ENCODE results near the gene VPS41. TPM values are rescaled to one million over a fixed set of nuclear protein-coding genes. Genes with fewer than 3 reads are reported as not detected.
A peak's percentile ranks its signal among the peaks of the same experiment; 100 is the strongest.

Gene VPS41
- total RNA-seq (10 to 100 TPM; 10.9 to 55.8 (median 45.9) TPM), polyA plus RNA-seq (10 to 100 TPM in 1 of 2 donors, 1 to 10 TPM in 1; 6.0 to 13.1 TPM)
- long read RNA-seq, donor 1, full-length matches to known transcripts = 46 of 55 reads
- long read RNA-seq, donor 1, partial matches to known transcripts = 4 of 55 reads
- long read RNA-seq, donor 1, other reads (novel, unspliced or antisense) = 5 of 55 reads
- long read RNA-seq, donor 2, full-length matches to known transcripts = 117 of 154 reads
- long read RNA-seq, donor 2, partial matches to known transcripts = 22 of 154 reads
- long read RNA-seq, donor 2, other reads (novel, unspliced or antisense) = 15 of 154 reads
- long read RNA-seq, donor 3, full-length matches to known transcripts = 45 of 52 reads
- long read RNA-seq, donor 3, partial matches to known transcripts = 0 of 52 reads
- long read RNA-seq, donor 3, other reads (novel, unspliced or antisense) = 7 of 52 reads

- DNase-seq (peak; percentile 75 to 81 (median 77)), ATAC-seq (peak; percentile 87 to 98 (median 98))
- H3K36me3 ChIP-seq = no peaks in the 10 kb centered on the region
- peaks cover 0 to 20% (median 3%) of the 10 kb centered on the region in 12 donors for H3K4me1 ChIP-seq
- no peaks in the 10 kb centered on the region for H3K27me3 ChIP-seq
- H3K4me3 ChIP-seq = peak within 1 kb of the TSS; percentile 68 to 98 (median 74)
- no peaks in the 10 kb centered on the region for H3K9me3 ChIP-seq
- H3K27ac ChIP-seq = peak within 1 kb of the TSS in 5 of 12 donors; percentile 22 to 55 (median 54)
- TF ChIP-seq CTCF (IDR thresholded peaks at IDR 0.05) (no peak), POLR2A (IDR thresholded peaks at IDR 0.05) (no peak)
- intact Hi-C loops (cut with DNase I) = no loop called here
- 0% methylated on average over 20 of the region's 20 CpGs for WGBS, 4 donors
Measured at GRCh38 chr7:38908759-38909335, at the start of gene VPS41. Gene VPS41 (minus strand): TSS chr7:38909191. CDS start chr7:38909174, 17 bp downstream.

GRCh38 chr7:38955892-38956291 lies 46.9 kb upstream of the VPS41 start:
- intact Hi-C loops (cut with DNase I) = no loop called here
- Histone ChIP-seq H3K27me3 (peaks cover 0 to 10% (median 0%) of the 10 kb centered on the region in 9 donors), H3K9me3 (no peaks in the 10 kb centered on the region), H3K4me3 (no peak overlapping the region), H3K27ac (no peak overlapping the region), H3K36me3 (no peaks in the 10 kb centered on the region), H3K4me1 (no peaks in the 10 kb centered on the region)
- TF ChIP-seq POLR2A (IDR thresholded peaks at IDR 0.05) (no peak), CTCF (IDR thresholded peaks at IDR 0.05) (no peak)
- WGBS, 4 donors = 75 to 98% (median 80%) methylated on average over 5 of the region's 5 CpGs
- DNase-seq (no peak), ATAC-seq (no peak)

- Histone ChIP-seq H3K9me3 (no peaks in the 10 kb centered on the region), H3K27me3 (peaks cover 0 to 10% (median 0%) of the 10 kb centered on the region in 9 donors), H3K4me3 (no peak overlapping the region), H3K4me1 (peaks cover 0 to 7% (median 0%) of the 10 kb centered on the region in 12 donors), H3K36me3 (no peaks in the 10 kb centered on the region), H3K27ac (no peak overlapping the region)
- no peak for TF ChIP-seq CTCF (IDR thresholded peaks at IDR 0.05)
- intact Hi-C loops (cut with DNase I) = no loop called here
- DNase-seq (no peak), ATAC-seq (no peak)
- WGBS, 4 donors = 78 to 81% (median 79%) methylated on average over 4 of the region's 4 CpGs
Measured at GRCh38 chr7:38953971-38954370, 45.0 kb upstream of the VPS41 start.

GRCh38 chr7:38953227-38953626 lies 44.2 kb upstream of the VPS41 start:
- no peak for TF ChIP-seq POLR2A (IDR thresholded peaks at IDR 0.05)
- TF ChIP-seq CTCF (IDR thresholded peaks at IDR 0.05) = no peak
- H3K27me3 ChIP-seq = peaks cover 0 to 10% (median 0%) of the 10 kb centered on the region in 9 donors
- ATAC-seq (no peak), DNase-seq (no peak)
- 87 to 100% (median 98%) methylated on average over 1 of the region's 1 CpG for WGBS, 4 donors
- no peaks in the 10 kb centered on the region for H3K36me3 ChIP-seq
- intact Hi-C loops (cut with DNase I) = no loop called here
- no peak overlapping the region for H3K4me3 ChIP-seq
- no peak overlapping the region for H3K27ac ChIP-seq
- peaks cover 0 to 7% (median 0%) of the 10 kb centered on the region in 12 donors for H3K4me1 ChIP-seq
- no peaks in the 10 kb centered on the region for H3K9me3 ChIP-seq
